Heart right ventricle (tissue), 16 donors: Measurements from ENCODE around the gene CCDC183. TPM values are rescaled to one million over a fixed set of nuclear protein-coding genes. Genes with fewer than 3 reads are reported as not detected.

Experiments
- ATAC-seq, 8 donors: fragments of 200-7000 bp; cut with Tn5 transposase; one replicate each; pipeline ENCODE4 v1.9.1; 2020; ENCODE audit warnings: mild to moderate bottlenecking in 8 of 8, moderate library complexity in 8 of 8, moderate number of reproducible peaks in 1 of 8
- DNase-seq, 2 donors: peaks; one replicate each; pipeline ENCODE4 v3.0.0-alpha.2; 2020
- H3K27ac ChIP-seq, 10 donors: fragments of 200-600 bp; sonication (generic) in 2 of 10; one replicate each; pipeline versions ENCODE4 v1.5.0 to v1.8.0; 2020 to 2022; ENCODE audit warnings: mild to moderate bottlenecking in 3 of 10
- H3K27me3 ChIP-seq, 7 donors: fragments of 200-600 bp; one replicate each; pipeline ENCODE4 v1.8.0; 2021 to 2022; ENCODE audit warnings: mild to moderate bottlenecking in 2 of 7
- H3K36me3 ChIP-seq, 9 donors: fragments of 200-600 bp; sonication (generic) in 1 of 9; one replicate each; pipeline versions ENCODE4 v1.5.0 to v1.8.0; 2020 to 2022; ENCODE audit warnings: mild to moderate bottlenecking in 2 of 9
- H3K4me1 ChIP-seq, 9 donors: fragments of 200-600 bp; sonication (generic) in 1 of 9; one replicate each; pipeline versions ENCODE4 v1.5.0 to v1.8.0; 2020 to 2022; ENCODE audit warnings: mild to moderate bottlenecking in 4 of 9
- H3K4me3 ChIP-seq, 10 donors: fragments of 200-600 bp; sonication (generic) in 2 of 10; one replicate each; pipeline versions ENCODE4 v1.5.0 to v1.8.0; 2020 to 2022; ENCODE audit warnings: mild to moderate bottlenecking in 7 of 10, moderate library complexity in 2 of 10
- H3K9me3 ChIP-seq, 11 donors: fragments of 200-600 bp in 10 of 11; sonication (generic) in 2 of 11; one replicate each; pipeline versions ENCODE4 v1.5.0 to v1.8.0; 2013 to 2022; ENCODE audit warnings: mild to moderate bottlenecking in 2 of 11, control low read depth in 1 of 11, moderate library complexity in 1 of 11
- WGBS, 2 donors: extraction: QIAGEN DNeasy Blood & Tissue Kit; methylation state at CpG; one replicate each; pipeline ENCODE4 v1.1.7; 2013; ENCODE audit warnings: inconsistent platforms in 1 of 2; 5-methylcytosine and 5-hydroxymethylcytosine counted together
- intact Hi-C, 10 donors: fragments of 100-400 bp; cut with DNase I; formaldehyde crosslinking; loops; one replicate each; pipeline versions ENCODE4 v1.11.1 to v1.14.2; 2022
- polyA plus RNA-seq, 2 donors: library from polyadenylated mRNA; stranded (reverse); fragments of 200-250 nt; gene quantifications; one replicate each; pipeline ENCODE4 v1.2.3, GENCODE V29; 2013
- total RNA-seq, 10 donors: library from RNA; stranded (reverse); fragmentation: NEBNext Ultra II Directional in 3 of 10; extraction: Animal tissue kit (Norgen Biotek cat#: 25700) in 3 of 10; gene quantifications; one replicate each; pipeline versions ENCODE4 v1.2.1 to v1.2.4, GENCODE V29; 2021 to 2023
- TF ChIP-seq, protein P1 (sequence below), 9 donors: fragments of 200-600 bp; sonication (generic) in 2 of 9; IDR thresholded peaks; one replicate each; pipeline versions ENCODE4 v1.5.0 to v1.8.0; 2021 to 2022; ENCODE audit warnings: antibody characterized with exemption in 9 of 9, mild to moderate bottlenecking in 5 of 9, moderate library complexity in 1 of 9
- donor health status: Arrhythmogenic right ventricular cardiomyopathy.
- donor health status: ischemic (EF 13 %, LVEDD 7.1; RV severe dilation, severe dysfunction).
- donor health status: healthy with polysubstance abuse.
- donor health status: DM: no; HTN: yes; CAD: no.
- donor health status: DM: no; HTN: no; CAD: no.
- donor health status: ischemic (EF 25% LVEDD 6.9; RV normal size, moderate dysfunction).
- donor health status: ischemic (EF 25% LVEDD 5.7; RV mildly dilated, moderate dysfunction).
- donor health status: healthy.
- donor health status: DM: yes; HTN: yes; CAD: no.
- donor health status: Ischemic cardiomyopathy.
- donor health status: ischemic (EF 35%, LVEDD 5.7; RV mildly dilated, moderate dysfunction).
- donor health status: nonischemic (EF 11% LVEDD 7.7; RV severe dilation, severe dysfunction).
- donor health status: DM: yes; HTN: yes; CAD: no.
- donor health status: PGD.
- donor health status: ischemic (EF 29% LVEDD 5.4; RV normal size, mild dysfunction).
- donor health status: nonischemic (EF 23%, LVEDD 6.1; RV moderate dilation, normal function).

CCDC183 gene
- total and polyA plus RNA-seq, 12 donors = 0.49 to 9.2 (median 1.1) TPM

DNA sequence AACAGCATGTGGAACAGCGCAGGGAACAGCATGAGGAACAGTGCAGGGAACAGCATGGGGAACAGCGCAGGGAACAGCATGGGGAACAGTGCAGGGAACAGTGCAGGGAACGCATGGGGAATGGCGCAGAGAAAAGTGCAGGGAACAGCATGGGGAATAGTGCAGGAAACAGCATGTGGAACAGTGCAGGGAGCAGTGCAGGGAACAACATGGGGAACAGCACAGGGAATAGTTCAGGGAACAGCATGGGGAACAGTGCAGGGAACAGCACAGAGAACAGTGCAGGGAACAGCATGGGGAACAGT, 40.1 kb upstream of the CCDC183 start:
- H3K27me3 ChIP-seq = peaks cover 0 to 3% (median 0%) of the 10 kb centered on the region in 7 donors
- H3K4me1 ChIP-seq = peaks cover 0 to 9% (median 2%) of the 10 kb centered on the region in 9 donors
- WGBS, 2 donors = 98 to 100% methylated on average over 4 of the region's 4 CpGs
- H3K36me3 ChIP-seq = no peaks in the 10 kb centered on the region
- ATAC-seq = no peak
- no peak overlapping the region for H3K4me3 ChIP-seq
- intact Hi-C loops = no loop called here
- no peak for DNase-seq
- TF ChIP-seq, protein P1, sequence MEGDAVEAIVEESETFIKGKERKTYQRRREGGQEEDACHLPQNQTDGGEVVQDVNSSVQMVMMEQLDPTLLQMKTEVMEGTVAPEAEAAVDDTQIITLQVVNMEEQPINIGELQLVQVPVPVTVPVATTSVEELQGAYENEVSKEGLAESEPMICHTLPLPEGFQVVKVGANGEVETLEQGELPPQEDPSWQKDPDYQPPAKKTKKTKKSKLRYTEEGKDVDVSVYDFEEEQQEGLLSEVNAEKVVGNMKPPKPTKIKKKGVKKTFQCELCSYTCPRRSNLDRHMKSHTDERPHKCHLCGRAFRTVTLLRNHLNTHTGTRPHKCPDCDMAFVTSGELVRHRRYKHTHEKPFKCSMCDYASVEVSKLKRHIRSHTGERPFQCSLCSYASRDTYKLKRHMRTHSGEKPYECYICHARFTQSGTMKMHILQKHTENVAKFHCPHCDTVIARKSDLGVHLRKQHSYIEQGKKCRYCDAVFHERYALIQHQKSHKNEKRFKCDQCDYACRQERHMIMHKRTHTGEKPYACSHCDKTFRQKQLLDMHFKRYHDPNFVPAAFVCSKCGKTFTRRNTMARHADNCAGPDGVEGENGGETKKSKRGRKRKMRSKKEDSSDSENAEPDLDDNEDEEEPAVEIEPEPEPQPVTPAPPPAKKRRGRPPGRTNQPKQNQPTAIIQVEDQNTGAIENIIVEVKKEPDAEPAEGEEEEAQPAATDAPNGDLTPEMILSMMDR (IDR thresholded peaks at IDR 0.05) = no peak
- H3K9me3 ChIP-seq = peaks cover 0 to 17% (median 0%) of the 10 kb centered on the region in 11 donors
- no peak overlapping the region for H3K27ac ChIP-seq

DNA sequence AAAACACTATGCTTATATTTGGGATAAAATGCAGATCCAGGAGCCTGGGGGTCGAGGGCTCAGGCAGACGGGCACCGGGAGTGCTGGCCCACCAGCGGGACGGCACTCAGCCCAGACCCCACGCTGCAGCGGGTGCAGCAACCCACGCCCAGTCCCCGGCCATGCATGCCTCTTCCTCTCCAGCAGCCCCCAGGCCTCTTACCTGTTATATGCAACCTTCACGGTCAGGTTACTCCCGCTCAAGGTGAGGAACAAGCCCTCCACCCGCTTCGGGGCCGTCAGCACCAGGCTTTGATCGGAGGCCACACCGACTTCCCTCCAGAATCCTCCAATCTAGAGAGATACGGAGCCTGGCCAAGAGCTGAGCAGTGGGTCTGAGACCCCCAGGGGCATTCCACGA, 39.3 kb upstream of the CCDC183 start:
- H3K27me3 ChIP-seq = peaks cover 0 to 3% (median 0%) of the 10 kb centered on the region in 7 donors
- H3K9me3 ChIP-seq = peaks cover 0 to 10% (median 0%) of the 10 kb centered on the region in 11 donors
- no peak overlapping the region for H3K4me3 ChIP-seq
- no peaks in the 10 kb centered on the region for H3K36me3 ChIP-seq
- intact Hi-C loops = no loop called here
- H3K27ac ChIP-seq = no peak overlapping the region
- peaks cover 0 to 12% (median 0%) of the 10 kb centered on the region in 9 donors for H3K4me1 ChIP-seq
- WGBS, 2 donors = 93 to 95% methylated on average over 18 of the region's 18 CpGs
- TF ChIP-seq, protein P1 (IDR thresholded peaks at IDR 0.05) = no peak
- DNase-seq = no peak
- no peak for ATAC-seq

DNA sequence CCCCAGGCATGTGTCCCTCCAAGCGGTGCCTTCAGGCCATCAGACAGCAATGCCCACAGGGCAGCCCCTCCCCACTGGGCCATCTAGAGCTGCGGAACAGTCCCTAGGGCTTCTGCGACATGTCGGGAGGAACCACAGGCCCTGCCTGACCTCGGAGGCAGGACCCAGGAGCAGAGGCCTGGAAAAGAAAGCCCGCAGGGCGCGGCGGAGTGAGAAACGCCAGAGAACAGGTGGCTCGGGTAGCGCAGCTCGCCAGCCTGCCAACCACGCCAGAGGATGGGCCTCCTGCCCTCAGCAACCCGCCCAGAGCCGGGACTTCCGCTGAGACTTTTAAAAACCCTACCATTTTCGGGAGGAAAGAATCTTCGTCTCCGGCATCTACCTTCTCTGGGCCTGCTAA, 38.8 kb upstream of the CCDC183 start:
- TF ChIP-seq, protein P1 (IDR thresholded peaks at IDR 0.05) = no peak
- no peak for DNase-seq
- no peak overlapping the region for H3K27ac ChIP-seq
- intact Hi-C loops = no loop called here
- H3K4me1 ChIP-seq = peaks cover 0 to 12% (median 0%) of the 10 kb centered on the region in 9 donors
- WGBS, 2 donors = 91 to 93% methylated on average over 20 of the region's 20 CpGs
- no peak overlapping the region for H3K4me3 ChIP-seq
- peaks cover 0 to 5% (median 0%) of the 10 kb centered on the region in 11 donors for H3K9me3 ChIP-seq
- peaks cover 0 to 7% (median 0%) of the 10 kb centered on the region in 7 donors for H3K27me3 ChIP-seq
- no peaks in the 10 kb centered on the region for H3K36me3 ChIP-seq
- ATAC-seq = no peak

DNA sequence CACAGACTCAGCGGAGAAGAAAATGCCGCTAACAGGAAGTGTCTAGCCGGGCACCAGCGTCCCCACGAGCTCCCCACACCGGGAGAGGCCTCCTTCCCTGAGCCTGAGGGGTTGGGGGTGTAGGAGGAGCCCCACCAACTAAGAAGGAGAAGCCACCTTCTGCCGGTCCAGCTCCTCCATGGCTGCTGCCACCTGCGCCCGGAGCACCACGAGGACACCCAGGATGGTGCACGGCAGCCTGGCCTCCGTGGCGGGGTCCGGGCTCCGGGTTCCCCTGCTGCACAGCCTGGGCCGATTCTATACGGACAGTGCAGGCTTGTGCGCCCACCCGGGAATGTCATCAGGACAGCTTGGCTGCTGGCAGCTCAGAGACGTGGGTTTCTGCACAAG, 38.4 kb upstream of the CCDC183 start:
- DNase-seq (no peak), ATAC-seq (no peak)
- intact Hi-C loops = no loop called here
- H3K36me3 ChIP-seq = no peaks in the 10 kb centered on the region
- no peak overlapping the region for H3K27ac ChIP-seq
- 89 to 92% methylated on average over 20 of the region's 20 CpGs for WGBS, 2 donors
- TF ChIP-seq, protein P1 (IDR thresholded peaks at IDR 0.05) = no peak
- peaks cover 0 to 12% (median 0%) of the 10 kb centered on the region in 9 donors for H3K4me1 ChIP-seq
- no peak overlapping the region for H3K4me3 ChIP-seq
- H3K9me3 ChIP-seq = peaks cover 0 to 4% (median 0%) of the 10 kb centered on the region in 11 donors
- peaks cover 0 to 12% (median 0%) of the 10 kb centered on the region in 7 donors for H3K27me3 ChIP-seq
